Stimulated activated CD4-positive, alpha-beta T cell treated with anti-CD3 and anti-CD28 coated beads, Interleukin-12 subunit alpha, Interleukin-12 subunit beta, amount 100 ng/mL, for 4 hours (primary cell): ENCODE measurements around the gene RYR3.

Experiments used
- DNase-seq: peaks from one replicate; pipeline ENCODE4 v3.0.0-alpha.2; 2020

Gene RYR3

DNA sequence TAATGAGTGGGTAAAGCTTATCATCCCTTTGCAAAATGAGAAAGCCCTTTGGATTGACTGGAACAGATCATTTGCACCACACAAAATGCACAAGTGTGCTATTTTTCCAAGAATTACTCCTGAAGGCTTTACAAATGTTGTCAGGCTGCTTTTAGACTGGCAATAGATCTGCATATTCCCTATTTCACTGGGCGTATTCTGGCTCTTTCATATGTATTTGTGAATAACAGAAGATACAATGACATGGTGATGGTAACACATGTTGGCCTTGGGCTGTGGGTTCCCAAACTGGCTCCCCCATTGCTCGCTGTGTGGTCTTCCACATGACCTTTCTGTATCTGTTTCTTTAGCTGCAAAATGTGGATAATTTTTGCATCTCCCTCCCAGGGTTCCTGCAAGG, 354.2 kb downstream of the RYR3 start:
- no peak for DNase-seq

GRCh38 chr15:33670567-33670966, 359.8 kb downstream of the RYR3 start:
- no peak for DNase-seq

DNA sequence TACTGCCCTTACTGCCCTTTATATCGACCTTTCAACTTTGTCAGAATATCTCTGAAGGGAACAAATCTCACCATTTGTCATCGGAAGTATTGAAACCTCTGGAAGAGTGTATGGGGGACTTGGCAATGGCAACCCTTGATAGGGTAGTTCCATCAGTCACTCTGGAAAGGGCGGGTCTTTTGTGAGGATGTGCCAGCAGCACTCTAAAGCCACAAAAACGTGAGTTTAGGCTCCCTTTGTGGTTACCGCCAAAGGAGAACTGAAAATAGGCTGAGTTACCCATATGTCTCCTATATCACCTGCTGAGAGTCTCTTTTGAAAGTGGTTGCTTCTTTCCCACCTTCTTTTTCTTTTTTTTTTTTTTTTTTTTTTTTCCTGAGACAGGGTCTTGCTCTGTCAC, 360.7 kb downstream of the RYR3 start:
- DNase-seq = no peak

- DNase-seq = no peak
These were observed 364.5 kb downstream of the RYR3 start for GRCh38 chr15:33675246-33675645.

- DNase-seq = no peak
These were observed 366.6 kb downstream of the RYR3 start for GRCh38 chr15:33677238-33677830.

- no peak for DNase-seq
These were observed 367.4 kb downstream of the RYR3 start for GRCh38 chr15:33678176-33678575.

- DNase-seq = no peak
These were observed 367.8 kb downstream of the RYR3 start for GRCh38 chr15:33678602-33679001.

- DNase-seq = no peak
These were observed 368.3 kb downstream of the RYR3 start for GRCh38 chr15:33679061-33679460.

DNA sequence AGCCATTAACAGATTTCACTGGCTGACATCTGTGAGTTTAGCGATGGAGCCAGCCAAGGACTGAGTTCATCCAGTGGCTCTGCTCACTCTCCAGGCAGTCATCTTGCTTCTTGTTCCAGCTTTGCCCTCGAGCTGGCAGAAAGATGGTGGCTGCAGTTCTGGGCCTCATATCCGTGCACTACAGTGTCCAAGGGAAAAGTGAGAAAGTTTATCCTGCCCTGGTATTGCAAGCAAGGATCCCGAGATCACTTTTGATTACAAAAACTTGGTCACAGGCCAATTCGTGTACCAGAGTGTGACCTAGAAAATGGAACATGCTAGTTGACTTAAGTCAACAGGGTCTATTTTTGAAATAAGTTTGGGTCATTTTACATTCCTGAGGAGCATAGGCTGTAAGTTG, 369.6 kb downstream of the RYR3 start:
- no peak for DNase-seq

DNA sequence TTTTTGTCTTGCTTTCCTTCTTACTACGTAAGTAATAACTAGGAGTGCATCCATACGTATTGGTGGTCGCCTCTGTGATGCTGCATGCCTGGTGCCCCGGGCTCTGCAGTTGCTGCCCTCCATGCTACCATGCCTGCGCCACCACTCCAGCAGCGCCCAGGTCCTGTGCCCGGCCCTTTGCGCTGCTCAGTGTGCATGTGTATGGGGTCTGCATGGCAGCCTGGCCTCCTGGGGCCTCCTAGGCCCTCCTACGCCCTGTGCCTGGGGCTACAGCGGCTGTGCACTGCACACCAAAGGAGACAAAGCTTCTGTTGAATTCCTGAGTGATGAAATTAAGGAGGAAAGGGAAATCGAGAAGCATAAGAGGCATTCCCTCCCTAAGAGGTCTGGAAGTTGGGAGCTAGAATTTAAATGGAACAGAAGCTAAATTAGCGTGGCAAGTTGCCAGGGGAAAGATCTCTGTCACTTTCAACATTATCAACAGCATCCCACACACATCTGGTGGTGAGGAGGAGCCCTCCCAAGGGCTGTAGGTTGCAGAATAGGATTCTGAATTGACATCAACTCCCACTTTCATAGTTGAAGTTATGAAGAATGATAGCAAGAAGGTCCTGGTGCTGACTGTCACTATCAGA, 382.5 kb downstream of the RYR3 start:
- no peak for DNase-seq

DNA sequence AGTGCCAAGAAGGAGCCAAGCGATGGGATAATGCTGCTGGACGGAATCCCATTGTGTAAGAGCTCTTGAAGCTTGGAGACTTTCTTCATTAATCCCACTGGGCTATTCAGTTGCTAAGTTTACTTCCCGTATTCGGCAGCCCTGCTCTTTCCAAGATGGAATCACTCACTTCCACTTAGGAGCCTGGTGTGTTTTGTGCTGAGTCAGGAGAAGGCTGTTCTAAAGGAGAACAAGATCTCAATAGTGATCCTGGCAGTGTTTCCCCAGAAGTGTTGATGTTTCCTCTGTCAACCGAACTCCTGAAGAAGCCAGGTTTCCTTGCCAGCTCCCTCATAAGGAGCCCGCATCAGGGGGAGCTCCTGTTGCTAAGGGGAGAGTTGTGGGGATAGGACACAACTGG, 387.4 kb downstream of the RYR3 start:
- no peak for DNase-seq

GRCh38 chr15:33699145-33699544, 388.4 kb downstream of the RYR3 start:
- DNase-seq = no peak

- no peak for DNase-seq
These were observed 389.1 kb downstream of the RYR3 start for GRCh38 chr15:33699691-33700447.

- peak; percentile 58 for DNase-seq
These were observed 390.0 kb downstream of the RYR3 start for GRCh38 chr15:33700695-33701303.

DNA sequence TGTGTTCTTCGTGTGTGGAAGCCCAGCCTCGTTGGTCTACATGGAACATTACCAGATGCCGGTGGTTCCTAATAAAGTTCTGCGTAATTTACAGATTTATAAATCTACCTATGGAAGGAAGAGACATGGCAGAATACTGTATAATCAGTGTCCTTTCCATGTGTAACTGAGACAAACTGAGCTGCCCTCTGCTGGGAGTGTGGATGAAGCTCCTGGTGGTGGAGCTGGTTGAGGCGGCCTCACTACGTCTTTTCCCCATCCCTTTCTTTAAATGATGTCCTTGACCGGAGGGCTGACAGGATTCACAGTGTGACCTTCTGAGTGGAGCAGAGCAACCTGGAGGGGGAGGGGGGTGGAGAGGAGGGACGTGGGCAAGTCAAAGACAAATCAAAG, 390.5 kb downstream of the RYR3 start:
- DNase-seq = no peak

- no peak for DNase-seq
These were observed 395.4 kb downstream of the RYR3 start for GRCh38 chr15:33706173-33706572.

DNA sequence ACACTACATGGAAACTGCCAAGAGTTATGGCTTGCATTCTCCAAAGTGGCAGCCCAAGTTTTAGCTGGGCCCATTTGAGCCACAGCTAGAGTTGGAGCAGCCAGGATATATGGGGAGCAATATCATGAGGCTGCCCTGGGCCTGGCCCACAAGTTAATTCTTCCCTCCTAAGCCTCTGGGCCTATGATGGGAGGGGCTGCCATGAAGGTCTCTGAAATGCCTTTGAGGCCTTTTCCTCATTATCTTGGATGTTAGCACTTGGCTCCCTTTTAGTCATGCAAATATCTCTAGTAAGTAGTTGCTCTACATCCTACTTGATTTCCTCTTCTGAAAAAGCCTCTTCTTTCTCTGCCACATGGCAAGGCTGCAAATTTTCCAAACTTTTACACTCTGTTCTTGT, 400.0 kb downstream of the RYR3 start:
- DNase-seq = no peak

- no peak for DNase-seq
These were observed 405.3 kb downstream of the RYR3 start for GRCh38 chr15:33716025-33716424.

- no peak for DNase-seq
These were observed 410.2 kb downstream of the RYR3 start for GRCh38 chr15:33720952-33721351.

DNA sequence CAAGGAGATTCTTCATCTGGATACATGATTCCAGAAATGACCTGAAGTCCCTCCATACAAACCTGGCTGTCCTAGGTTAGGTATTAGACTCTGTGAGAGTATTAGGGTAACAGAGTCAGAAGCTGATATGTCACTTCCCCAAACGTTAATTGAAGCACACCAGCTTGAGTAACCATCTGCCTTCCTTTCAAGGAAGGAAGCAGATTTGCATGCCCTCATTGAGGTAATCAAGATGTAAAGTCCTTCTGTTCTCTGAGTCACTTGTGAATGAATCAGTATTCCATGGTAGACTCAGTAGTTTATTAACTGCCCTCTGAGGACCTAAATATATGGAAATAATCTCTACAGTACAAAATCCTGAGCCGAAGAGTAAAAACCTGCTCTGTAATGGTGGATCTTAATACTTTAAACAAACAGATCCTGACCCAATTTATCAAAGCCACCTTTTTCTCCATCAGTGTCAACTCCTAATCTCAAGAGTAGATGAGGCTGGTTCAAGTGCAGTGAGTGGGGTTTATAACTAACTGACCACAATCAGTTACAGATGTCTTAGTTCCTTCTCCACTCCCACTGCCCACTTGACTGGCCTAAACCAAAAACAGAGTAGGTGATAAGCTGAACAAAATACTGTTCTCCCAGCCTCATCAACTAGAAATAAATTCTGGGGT, 411.4 kb downstream of the RYR3 start:
- DNase-seq = no peak

DNA sequence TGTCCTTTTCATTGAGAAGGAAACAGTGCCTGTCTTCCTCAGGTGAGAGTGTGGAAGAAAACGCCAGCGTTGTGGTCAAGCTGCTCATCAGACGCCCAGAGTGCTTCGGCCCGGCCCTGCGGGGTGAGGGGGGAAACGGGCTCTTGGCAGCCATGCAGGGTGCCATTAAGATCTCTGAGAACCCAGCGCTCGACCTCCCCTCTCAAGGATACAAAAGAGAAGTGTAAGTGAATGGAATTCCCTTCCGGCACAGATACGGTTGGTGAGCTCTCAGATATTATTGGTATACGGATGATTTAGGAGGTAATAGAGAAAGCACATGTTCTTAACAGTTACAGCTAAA, 411.9 kb downstream of the RYR3 start:
- no peak for DNase-seq

- no peak for DNase-seq
These were observed 413.7 kb downstream of the RYR3 start for GRCh38 chr15:33724321-33725036.

- no peak for DNase-seq
These were observed 418.9 kb downstream of the RYR3 start for GRCh38 chr15:33729653-33730052.
